Activated T-cell treated with anti-CD3 and anti-CD28 coated beads for 1 hour (primary cell): ENCODE data around the gene MAML2.
A peak's percentile ranks its signal among the peaks of the same experiment; 100 is the strongest.

ENCODE experiments used
- DNase-seq: peaks from one replicate; pipeline ENCODE4 v3.0.0-alpha.2; 2020; ENCODE audit warnings: low read depth

The MAML2 gene

DNA sequence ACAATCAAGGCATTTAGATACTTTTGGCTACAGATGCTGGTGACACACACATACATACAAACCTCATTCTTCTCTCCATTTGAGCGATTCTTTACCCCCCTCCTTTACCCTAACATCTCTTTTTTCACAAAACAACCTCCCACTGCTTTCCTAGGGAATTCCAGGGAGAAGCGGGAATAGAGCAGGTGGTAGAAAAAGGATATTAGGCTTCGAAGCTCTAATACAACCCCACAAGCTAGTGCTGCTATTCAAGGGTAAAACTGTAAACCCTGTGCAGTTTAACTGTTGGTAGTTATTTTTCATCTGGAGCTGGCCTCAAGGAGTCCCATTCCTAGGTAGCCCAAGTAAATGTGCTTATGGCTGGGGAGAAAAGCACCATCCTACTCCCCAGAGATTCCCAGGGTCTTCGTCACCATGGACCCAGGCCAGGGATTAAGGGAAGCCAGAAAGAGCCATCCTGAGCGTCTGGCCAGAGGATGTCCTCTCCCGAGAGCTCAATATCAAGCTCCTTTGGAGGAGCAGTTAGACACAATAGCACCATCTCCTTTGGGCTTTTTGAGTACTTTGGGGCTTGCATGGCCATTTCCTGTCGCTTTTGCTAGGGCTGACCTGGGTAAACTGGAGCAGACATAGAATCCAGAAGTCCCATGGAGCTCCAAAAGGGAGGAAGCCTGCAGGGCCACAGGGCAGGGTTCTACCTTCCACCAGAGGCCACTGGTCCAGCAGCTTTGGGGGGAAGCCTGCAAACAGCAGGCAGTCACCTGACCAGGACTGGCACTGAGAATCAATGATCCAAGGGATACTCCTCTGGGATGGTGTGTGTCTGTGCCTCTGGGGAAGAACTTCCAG lies 3.1 kb downstream of the MAML2 start:
- no peak for DNase-seq

DNA sequence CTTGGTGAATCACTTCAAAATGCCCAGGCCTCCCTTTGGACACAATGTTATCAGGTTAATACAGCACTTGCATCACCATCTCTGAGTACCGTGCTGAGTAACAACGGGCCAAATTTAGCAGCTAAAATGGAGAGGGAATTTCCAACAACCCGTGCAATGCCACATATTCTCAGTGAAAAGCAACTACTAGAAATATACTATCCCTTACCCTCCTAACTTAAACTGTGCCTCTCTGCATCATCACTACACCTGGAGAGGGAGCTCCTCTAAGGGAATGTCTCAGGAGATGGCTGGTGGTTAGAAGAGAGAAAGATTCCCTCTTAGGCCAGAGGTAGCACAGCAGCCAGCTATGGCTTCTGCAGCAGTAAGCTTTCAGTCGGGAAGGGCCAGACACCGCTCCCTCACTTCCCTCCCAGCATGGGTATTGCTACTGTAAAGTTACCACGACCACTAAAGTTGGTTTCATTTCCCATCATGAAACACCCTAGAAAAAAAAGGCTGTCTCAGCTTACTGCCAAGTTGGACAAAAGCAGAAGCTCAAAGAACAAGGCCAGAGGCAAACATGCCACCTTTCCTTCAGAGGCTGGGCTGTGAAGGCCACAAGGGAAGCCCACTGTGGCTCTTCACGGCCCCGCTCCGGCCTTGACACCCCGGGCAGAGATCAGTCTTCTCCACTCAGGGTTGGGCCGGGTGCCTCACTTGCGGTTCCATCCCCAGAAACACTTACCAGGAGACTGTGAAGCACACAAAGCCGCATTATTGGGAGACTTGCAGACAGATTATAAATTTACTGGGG lies 3.9 kb downstream of the MAML2 start:
- peak; percentile 14 for DNase-seq

DNA sequence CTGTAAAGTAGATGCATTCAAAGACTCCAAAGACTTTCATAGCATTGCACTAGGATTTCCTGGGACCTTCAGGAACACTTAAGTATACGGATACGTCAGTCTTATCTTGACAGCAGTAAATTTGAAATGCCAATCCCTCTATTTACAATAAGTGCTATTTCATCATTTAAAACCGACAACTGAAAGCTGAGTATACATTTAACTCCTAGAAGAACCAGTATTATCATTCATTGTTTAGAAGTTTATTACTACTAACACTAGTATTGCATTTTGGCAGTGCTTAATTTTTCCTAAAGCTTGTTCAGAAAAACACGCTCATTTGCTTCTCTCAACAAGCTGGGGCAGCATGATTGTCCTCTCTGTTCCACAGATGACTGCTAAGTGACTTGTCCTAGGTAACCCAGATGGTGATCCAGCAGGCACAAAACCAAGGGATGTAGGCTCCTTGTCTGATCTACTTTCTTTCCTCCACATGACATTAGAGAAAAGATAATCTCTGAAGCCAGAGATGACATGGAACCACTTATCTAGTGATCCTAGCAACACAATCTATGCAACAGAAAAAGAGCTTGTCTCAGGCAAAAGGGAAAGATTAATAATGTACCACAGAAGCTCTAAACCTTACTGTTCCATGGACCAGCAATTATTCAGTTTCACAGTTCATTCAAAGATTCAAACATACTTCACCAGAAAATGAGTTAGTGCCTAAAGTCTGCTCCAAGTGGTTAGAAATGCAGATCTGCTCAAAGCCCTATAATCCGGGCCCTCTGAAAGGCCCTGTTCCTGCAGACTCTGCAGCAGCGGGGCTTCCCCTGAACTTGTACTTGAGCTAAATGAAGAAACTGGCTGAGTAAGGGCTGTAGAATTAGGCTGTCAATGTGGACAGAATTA lies 5.2 kb downstream of the MAML2 start:
- DNase-seq = peak; percentile 11

DNA sequence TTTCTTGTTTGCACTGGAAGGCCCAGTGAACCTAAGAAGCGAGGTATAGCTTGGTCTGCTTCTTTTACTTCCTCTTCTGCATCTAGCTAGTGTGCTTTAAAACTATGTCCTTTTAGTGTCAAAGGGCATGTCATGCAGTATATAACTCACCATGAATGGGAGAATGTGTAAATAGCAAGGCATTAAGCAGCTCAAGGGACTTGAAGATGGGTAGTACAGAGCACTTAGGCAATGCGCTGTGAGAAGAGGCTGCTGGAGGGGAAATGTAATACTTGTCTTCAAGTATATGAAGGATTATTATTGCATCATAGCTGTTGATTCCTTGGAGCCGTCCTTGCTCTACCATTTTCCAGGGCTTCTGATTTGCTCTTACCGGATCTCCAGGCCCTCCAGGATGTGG lies 7.6 kb downstream of the MAML2 start:
- no peak for DNase-seq

DNA sequence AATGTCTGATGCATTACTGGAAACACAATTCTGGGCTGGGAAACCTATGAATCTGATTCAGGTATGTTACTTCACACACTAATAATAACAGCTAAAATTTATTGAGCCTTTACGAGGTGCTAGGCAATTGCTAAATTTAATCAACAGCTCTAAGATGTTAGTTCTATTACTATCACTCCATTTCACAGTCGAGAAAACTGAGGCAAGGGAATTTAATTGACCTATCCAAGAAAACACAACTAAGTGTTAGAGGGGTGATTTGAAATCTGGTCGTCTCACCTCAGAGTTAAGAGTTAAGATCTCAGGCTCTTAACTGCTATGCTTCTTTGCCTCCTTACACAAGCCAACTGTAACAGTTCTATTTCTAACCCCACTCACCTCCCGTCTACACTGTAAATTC lies 8.8 kb downstream of the MAML2 start:
- DNase-seq = no peak

DNA sequence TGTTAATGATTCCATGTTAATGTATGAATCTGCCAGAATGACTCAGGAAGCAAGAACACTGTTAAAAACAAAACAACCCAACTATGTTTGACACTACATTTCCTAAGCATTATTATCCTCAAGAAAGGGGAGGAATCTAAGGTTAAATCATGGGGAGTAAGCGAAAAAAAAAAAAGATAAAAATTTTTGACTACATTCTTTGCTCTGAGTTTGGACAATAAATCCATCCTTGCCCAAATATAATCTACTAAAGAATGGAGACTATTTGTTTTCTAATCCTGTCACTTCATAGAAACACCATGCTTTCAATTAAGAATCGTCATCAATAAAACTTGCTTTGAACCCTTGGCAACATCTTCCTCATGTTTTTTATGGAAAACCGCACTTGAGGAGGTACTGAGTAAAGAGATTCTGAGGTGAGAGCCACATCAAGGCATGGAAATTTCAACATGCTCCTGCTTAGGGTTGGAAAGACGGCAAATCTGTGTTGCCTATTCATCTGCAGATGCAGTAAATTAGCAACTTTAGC lies 9.7 kb downstream of the MAML2 start:
- DNase-seq = no peak

DNA sequence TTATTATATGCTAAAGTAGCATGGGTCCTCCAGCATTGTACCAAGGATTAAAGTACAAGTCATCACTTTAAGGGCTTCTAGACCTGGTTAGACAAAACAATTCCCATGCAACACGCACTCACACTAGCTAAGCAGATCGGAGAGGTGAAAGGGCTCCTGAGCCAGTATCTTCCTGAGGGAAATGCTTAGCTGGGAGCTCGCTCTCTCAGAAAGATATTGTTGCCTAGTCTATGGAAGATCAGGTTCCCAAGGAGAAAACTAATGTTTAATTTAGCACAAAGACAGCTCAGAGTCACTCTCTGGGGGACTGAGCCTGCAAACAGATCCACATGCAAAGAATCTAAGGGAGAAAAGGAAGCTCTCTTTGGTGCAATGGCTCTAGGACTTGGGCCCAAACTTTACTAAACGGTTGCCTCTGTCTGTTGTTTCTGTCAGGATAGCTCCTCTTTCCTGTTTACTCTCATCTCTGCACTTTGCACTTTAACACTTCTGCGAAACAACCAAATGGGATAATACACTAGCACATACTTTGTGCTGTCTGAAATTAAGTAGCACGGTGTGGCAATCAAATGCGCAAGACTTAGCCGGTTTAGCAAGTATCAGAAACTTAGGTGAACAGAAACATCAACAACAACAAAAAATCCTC lies 10.7 kb downstream of the MAML2 start:
- no peak for DNase-seq

DNA sequence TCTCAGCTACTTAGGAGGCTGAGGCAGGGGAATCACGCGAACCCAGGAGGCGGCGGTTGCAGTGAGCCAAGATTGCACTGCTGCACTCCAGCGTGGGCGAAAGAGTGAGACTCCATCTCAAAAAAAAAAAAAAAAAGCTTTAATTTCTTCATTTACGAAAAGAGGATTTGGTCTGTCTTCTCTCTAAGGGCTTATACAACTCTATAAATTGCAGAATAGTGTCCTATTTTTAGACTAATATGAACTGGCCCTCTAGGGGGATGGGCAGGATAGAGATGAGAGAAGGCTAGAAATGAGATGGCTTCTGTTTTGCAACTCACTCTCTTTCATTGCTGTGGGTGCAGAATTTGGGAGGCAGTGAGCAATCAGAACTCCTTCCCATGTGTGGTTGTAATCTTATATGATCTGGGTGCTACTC lies 11.3 kb downstream of the MAML2 start:
- no peak for DNase-seq

DNA sequence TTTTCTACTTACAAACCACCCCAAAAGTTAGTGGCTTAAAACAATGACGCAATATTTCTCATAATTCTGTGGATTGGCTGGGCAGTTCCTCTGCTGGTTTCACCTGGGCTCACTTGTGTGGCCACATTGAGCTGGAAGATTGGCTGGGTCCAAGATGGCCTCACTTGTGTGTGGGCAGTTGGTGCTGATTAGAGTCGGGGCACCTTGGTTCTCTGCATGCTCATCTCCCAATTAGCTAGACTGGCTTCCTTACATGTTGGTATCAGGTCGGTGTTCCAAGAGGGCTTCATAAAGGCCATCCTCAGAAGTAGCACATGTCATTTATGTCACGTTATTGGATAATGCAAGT lies 12.5 kb downstream of the MAML2 start:
- no peak for DNase-seq

DNA sequence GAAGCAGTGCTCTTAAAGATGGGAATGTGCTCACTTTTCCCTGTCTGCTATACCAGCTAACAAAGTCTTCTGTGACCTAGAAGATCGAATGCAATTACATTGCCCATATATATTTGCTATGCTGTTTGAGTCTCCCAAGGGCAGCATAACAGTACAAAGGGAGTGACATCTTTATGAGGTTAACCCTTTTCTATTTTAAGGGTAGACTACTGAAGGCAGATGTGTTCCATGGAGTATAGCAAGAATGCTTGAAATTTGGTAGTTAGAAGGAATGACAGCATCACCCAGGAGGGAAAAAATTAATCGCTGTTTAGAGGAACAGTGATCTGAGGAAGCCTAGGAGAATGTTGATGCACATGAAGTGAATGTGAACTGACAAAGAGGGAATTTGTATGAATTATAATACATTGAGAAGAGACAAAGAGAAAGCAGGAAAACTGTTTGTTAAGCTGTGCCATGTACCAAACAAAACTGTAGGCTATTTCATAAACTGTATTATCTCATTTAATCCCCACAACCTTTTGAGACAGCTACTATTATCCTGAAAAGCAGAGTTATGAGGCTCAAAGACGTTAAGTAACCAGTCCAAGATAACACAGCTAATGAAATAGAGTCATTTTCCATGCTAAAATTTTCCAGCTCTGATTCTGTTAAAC lies 13.0 kb downstream of the MAML2 start:
- no peak for DNase-seq

DNA sequence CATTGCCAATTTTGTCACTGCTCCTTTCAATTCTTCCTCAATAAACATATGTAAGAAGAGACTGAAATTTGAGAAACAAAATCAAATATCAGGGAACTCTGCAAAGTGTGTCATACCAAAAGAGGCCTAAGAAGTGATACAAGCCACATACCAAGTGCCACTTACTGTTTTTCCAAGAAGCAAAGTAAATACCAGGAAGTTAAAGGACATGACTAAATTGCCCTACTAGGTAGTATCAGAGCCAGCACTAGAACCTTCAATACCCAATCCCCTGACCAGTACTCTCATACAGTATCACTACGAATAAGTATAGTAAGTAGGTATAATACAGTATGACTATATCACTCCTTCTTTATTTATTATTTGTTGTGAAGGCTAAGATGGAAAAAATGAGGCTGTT lies 13.6 kb downstream of the MAML2 start:
- no peak for DNase-seq

DNA sequence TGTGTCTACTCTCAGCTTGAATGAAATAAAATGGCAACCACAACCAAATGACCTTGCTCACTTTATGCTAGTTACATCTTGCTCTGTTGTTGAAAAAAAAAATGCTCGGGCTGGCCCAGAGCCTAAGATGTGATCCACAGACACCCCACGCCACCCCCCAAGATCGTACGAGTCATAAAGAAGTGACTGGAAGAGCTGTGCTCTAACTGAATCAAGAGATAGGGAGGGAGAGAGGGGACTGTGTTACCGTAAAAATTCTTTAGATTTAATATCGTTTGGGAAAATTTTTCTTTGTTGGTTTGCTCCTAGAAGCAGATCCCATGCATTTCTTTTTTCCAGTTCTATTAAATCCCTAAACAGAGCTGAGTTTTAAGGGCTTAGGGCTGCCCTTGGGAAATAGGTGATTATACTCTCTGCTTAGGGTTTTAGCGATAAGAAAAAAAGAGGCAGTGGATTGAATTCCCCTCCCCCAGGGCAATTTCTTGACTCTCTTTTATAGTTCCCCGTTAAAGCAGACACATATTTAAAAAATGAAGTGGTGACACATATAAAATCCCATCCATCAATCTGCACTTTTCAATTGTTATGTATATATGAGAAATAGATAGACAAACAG lies 14.5 kb downstream of the MAML2 start:
- DNase-seq = no peak

DNA sequence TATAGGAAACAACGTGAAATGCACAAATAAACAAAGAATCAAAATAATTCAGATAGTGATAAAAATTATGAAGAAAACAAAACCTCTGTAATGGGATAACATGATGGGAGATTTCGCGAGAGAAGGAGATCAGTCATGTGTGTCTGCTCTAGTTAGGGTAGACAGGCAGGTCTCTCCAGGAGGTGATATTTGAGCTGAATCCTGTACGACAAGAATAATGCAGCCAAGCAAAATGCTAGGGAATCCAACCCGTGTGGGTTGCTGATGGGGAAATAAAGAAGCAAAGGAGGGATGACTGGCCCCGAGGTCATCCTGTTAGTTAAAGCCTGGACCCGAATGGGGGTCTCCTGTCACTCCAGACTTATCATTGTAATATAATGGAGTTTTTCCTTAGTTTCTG lies 16.0 kb downstream of the MAML2 start:
- no peak for DNase-seq

DNA sequence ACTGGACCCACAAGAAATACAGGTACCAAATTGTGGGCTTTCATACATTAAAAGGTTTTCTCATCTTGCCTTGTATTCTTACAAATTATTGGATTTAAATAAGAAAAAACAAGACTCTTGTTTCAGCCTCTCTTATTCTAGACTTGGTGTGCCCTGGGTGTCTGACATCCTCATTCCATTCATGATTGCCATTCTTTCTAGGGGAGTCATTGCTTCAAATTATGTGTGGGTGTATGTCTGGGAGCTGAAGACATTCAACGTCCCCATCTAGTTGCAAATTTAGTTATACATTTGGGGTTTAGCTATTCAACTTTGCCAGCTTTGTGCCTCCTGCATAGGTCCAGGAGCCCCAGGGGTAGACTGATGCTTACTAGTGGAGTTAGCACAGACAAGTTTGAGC lies 18.1 kb downstream of the MAML2 start:
- DNase-seq = no peak

DNA sequence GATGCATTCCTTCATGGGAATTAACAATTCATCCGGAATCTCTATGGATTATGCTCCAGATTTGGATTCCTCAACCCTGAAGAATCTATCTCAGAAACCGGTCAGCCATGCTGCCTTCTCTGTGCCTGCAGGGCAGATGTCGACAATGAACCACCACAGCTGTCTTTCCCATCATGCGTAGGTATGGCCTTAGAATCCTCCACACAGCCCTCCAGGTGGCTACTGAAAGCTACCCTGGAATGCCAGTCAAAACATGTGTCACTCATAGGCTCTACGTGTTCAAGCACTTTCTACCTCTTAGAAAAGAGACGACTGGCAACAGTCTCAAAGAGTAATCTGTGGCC lies 19.4 kb downstream of the MAML2 start:
- no peak for DNase-seq

DNA sequence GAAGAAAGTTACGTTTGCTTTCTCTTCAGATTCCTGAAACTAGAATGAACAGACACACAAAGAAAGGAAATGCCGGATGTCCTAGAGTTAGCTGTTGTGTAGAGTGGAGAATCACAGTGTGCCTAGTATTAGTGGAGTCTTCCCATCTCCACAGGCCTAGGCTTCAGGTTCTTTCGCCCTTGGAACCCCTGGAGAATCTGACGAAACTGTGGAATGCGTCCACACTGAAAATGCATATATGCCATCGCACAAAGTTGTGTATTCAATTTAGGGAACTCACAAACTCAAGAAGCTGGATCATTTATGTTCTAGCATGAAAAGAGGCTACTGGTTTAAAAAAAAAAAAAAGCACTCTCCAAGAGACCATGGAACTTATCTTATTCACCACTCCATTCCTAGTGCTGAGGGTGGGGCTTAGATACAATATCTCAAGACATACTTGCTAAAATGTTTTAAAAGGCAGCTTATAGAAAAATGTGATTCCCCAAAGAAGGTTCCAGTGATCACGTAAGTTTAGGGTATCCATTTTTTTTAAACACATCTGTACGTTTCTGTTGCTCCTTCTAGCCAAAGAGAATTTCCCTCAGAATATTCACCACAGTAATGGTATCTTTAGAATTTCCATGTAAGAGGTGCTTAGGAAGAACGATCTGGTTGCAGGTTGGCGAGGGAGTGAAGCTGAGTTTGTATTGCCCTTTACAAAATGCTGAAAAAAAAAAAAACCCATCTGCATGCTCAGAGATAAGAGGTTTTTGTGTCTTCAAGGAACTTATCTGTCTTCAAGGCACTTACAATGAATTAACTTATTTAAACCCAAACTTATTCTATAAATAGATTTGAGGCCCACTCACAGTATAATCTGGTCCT lies 20.0 kb downstream of the MAML2 start:
- no peak for DNase-seq

DNA sequence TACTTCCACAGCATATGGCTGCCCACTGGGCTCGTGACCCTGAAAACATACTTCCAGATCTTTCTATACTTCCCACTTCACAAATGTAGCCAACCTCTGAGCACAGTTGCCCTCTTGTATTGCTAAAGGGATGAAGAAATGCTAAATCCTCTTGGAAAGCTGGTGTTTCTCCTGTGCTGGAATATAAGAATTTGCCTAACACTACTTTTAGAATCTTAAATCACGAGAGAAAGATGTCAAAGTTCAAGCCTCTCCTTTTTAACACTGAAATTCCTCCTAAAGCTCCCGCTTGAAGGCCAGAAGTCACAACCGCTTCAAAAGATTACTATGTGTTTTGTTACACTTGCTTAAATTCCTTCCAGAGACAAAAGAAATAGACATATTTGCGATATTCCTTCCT lies 21.9 kb downstream of the MAML2 start:
- no peak for DNase-seq

DNA sequence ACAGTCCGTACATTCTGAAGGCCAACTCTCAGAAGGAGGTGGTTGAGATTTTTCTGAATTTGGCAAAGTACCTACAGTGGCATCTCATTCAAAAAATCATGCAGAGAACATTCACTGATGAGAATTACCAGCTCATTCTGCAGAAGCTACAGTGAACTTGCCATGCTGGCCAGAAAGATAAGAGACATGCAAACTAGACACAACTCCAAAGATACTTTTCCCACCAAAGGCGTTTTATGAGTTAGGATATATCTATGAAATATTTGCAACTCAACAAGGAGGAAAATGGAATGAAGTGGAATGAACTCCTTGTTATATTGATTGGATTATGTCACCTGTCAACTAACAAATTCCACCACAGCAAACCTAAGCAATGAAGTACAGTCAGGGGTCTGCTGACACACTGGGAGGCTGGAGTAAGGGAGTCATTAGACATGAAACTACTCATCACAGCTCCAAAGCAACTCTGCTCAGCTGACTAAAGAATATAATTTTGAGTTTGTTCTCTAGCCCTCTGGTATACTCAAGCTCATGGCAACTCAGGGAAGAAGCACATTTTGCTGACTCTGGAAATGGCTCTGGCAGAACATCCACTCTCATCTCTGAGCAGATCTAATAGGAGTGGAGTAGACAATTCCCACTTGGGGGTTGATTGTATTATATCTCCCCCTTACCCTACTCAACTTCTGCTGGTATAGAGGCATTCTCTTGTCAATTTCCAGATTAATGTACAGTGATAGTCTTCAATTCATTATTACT lies 22.9 kb downstream of the MAML2 start:
- no peak for DNase-seq

DNA sequence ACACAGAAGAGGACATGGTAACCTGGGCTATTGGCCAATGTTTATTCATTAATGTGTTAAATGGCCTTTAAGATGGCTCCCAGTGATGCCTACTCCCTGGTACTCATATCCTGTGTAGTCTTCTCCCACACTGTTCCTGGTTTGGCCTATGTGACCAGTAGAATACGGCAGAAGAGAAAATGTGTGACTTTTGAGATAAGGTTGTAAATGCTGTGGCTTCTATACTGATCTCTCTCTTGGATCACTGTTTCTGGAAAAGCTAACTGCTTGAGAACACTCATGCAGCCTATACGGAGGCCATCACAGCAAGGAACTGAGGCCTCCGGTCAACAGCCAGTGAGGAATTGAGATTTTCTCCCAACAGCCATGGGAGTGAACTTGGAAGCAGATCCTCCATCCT lies 24.1 kb downstream of the MAML2 start:
- no peak for DNase-seq
